ENCODE data around the gene AMOT. TPM values are rescaled to one million over a fixed set of nuclear protein-coding genes. Genes with fewer than 3 reads are reported as not detected.

AMOT gene
- polyA plus RNA-seq, 1 donor from 2014 or later, result 2.8 TPM

GRCh38 chrX:112757946-112758345 lies 82.7 kb downstream of the AMOT start:
- Histone ChIP-seq H3K27ac (ENCODE audit: low read length) (no peak overlapping the region), H3F3A (ENCODE audit: insufficient read depth, low read length, poor library complexity, severe bottlenecking) (no peaks in the 10 kb centered on the region), H3K9me3 (ENCODE audit: low read length) (no peaks in the 10 kb centered on the region), H3K9ac (ENCODE audit: low read length) (no peak overlapping the region), H3K27me3 (ENCODE audit: insufficient read depth, low read depth, low read length) (no peaks in the 10 kb centered on the region), H3K4me3 (ENCODE audit: low read length) (no peak overlapping the region), H3K36me3 (ENCODE audit: insufficient read depth, low read length) (no peaks in the 10 kb centered on the region), H3K9me2 (ENCODE audit: insufficient read depth, low read length) (no peaks in the 10 kb centered on the region), H3K79me2 (replicated peaks; ENCODE audit: insufficient read depth, low read length) (no peaks in the 10 kb centered on the region), H3K4me2 (ENCODE audit: low read length) (no peak overlapping the region), H4K20me1 (ENCODE audit: insufficient read depth) (no peaks in the 10 kb centered on the region), H2AFZ (ENCODE audit: low read depth, low read length) (no peak overlapping the region)
- TF ChIP-seq RAD21 (conservative IDR thresholded peaks at IDR 0.05) (no peak), REST (IDR thresholded peaks at IDR 0.05; ENCODE audit: borderline replicate concordance) (no peak), SMC3 (conservative IDR thresholded peaks at IDR 0.05; ENCODE audit: poor library complexity) (no peak), MXI1 (conservative IDR thresholded peaks at IDR 0.05; ENCODE audit: poor library complexity, severe bottlenecking) (no peak), TAF1 (IDR thresholded peaks at IDR 0.05; ENCODE audit: low read depth) (no peak)

GRCh38 chrX:112753116-112753515 lies 87.5 kb downstream of the AMOT start:
- no peak overlapping the region for H3K4me3 ChIP-seq (ENCODE audit: low read length)
- H2AFZ ChIP-seq (ENCODE audit: low read depth, low read length), result no peak overlapping the region
- H3K27me3 ChIP-seq (ENCODE audit: insufficient read depth, low read depth, low read length), result no peaks in the 10 kb centered on the region
- H3K36me3 ChIP-seq (ENCODE audit: insufficient read depth, low read length), result no peaks in the 10 kb centered on the region
- no peak overlapping the region for H3K4me2 ChIP-seq (ENCODE audit: low read length)
- TF ChIP-seq POLR2AphosphoS5 (IDR thresholded peaks at IDR 0.05) (no peak), REST (IDR thresholded peaks at IDR 0.05; ENCODE audit: borderline replicate concordance) (no peak), EZH2 (IDR thresholded peaks at IDR 0.05; ENCODE audit: borderline replicate concordance, insufficient read depth, low read length, poor library complexity, severe bottlenecking) (no peak), EP300 (conservative IDR thresholded peaks at IDR 0.05; ENCODE audit: poor library complexity, severe bottlenecking) (no peak), RAD21 (conservative IDR thresholded peaks at IDR 0.05) (no peak), SMC3 (conservative IDR thresholded peaks at IDR 0.05; ENCODE audit: poor library complexity) (no peak), TAF1 (IDR thresholded peaks at IDR 0.05; ENCODE audit: low read depth) (no peak), MXI1 (conservative IDR thresholded peaks at IDR 0.05; ENCODE audit: poor library complexity, severe bottlenecking) (no peak), CTCF (IDR thresholded peaks at IDR 0.05; ENCODE audit: poor library complexity, severe bottlenecking) (no peak)
- no peak overlapping the region for H3K27ac ChIP-seq (ENCODE audit: low read length)
- H3K9me3 ChIP-seq (ENCODE audit: low read length), result no peaks in the 10 kb centered on the region
- no peaks in the 10 kb centered on the region for H3K79me2 ChIP-seq (replicated peaks; ENCODE audit: insufficient read depth, low read length)
- no peaks in the 10 kb centered on the region for H3F3A ChIP-seq (ENCODE audit: insufficient read depth, low read length, poor library complexity, severe bottlenecking)
- H4K20me1 ChIP-seq (ENCODE audit: insufficient read depth), result no peaks in the 10 kb centered on the region
- no peak overlapping the region for H3K9ac ChIP-seq (ENCODE audit: low read length)
- H3K9me2 ChIP-seq (ENCODE audit: insufficient read depth, low read length), result no peaks in the 10 kb centered on the region

Measured in neural cell (in vitro differentiated cells).